ENCODE measurements around the gene MERTK.

- TF ChIP-seq CTCF (IDR thresholded peaks at IDR 0.05) (no peak), POLR2AphosphoS5 (IDR thresholded peaks at IDR 0.05) (no peak)
These were observed 136.5 kb downstream of the MERTK start for GRCh38 chr2:112034924-112035323.

All from gastroesophageal sphincter (tissue), 3 donors.